DMS53 (cell line): ENCODE results near the gene MEGF6.

Source experiments
- DNase-seq: peaks from one replicate; lab custom pipeline; 2025; lab: John Stamatoyannopoulos, UW

MEGF6 gene

DNA sequence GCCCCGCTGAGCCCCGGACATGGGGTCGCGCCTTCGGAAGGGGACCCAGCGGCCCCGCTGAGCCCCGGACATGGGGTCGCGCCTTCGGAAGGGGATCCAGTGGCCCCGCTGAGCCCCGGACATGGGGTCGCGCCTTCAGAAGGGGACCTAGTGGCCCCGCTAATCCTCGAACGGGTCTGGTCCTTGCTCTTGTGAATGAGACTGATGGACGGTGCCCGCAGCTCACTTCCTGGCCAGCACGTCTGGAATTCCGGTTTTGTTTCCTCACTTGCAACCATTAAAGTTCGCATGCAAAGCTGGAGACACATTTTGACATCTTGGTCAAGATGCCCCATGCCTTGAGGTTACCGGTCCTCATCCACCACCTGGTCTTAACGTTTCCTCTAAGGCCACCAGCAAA is 33.0 kb upstream of the MEGF6 start:
- DNase-seq = no peak

DNA sequence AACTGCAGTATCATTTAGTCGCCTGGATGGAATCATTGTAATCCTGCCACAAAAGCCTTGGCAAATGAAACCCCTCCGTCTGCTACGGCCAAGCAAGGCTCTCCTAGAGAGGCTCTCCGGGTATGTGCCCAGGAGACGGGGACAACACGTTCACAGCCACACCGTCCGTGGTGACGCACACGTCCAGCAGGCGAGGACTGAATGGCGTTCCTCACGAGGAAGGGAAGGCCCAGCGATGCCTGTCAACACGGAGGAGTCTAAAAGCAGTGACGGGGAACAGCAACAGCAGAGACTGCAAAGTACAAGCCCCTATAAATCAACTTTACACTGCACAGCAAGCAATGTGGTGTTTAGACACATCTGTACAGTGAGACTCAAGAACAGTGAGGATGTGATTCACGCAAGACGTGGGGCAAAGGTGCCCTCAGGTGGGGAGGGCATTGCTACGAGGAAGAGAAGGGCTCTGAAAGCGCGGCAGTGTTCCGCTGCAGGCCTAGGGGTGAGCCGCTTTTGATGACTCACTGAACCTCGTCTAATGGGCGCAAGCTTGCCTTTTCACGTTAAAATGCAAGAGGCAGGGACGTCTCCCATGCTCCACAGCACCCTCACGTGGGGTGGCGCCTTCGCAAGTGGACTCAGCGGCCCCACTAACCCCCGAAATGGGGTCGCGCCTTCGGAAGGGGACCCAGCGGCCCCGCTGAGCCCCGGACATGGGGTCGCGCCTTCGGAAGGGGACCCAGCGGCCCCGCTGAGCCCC is 31.8 kb upstream of the MEGF6 start:
- DNase-seq = no peak

DNA sequence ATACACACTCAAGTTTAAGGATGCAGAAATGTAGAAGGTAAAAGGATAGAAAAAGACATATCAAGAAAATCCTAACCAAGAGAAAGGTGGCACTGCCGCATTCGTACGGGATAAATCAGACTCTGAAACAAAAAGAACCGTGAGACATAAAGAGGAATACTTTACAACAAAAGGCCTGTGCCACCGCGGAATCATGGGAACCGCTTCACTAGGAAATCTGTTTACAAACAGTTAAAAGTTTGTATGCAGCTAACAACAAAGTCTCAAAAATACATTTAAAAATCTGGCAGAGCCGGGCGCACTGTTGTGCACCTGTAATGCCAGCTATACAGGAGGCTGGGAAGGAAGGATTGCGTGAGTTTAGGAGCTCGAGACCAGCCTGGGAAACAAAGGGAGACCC is 30.5 kb upstream of the MEGF6 start:
- no peak for DNase-seq

GRCh38 chr1:3641046-3641760 is 29.9 kb upstream of the MEGF6 start:
- no peak for DNase-seq

- no peak for DNase-seq
Observed at GRCh38 chr1:3640121-3640837, 29.0 kb upstream of the MEGF6 start.

DNA sequence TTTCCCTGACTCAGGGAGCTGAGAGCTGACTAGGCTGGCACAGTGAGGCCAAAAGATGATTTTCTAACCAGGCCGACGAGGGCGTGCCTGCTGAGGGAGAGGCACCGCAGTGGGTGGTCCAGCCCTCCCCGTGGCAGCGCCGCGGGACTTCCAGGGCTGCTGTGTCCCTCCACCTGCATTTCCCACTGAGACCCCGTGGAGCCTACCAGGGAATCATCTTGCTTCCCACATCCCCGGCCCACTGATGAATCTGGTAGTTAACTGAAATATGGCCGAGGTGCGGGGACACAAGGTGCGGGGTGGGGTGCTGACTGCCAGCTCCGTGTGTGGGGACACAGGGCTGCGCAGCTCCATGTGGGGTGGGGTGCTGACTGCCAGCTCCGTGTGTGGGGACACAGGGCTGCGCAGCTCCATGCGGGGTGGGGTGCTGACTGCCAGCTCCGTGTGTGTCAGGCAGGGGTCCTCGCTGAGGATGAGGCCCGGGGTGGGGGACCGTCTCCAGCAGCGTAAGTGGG is 28.1 kb upstream of the MEGF6 start:
- no peak for DNase-seq

GRCh38 chr1:3638676-3639075 is 27.4 kb upstream of the MEGF6 start:
- DNase-seq = no peak

GRCh38 chr1:3638027-3638426 is 26.7 kb upstream of the MEGF6 start:
- DNase-seq = no peak

DNA sequence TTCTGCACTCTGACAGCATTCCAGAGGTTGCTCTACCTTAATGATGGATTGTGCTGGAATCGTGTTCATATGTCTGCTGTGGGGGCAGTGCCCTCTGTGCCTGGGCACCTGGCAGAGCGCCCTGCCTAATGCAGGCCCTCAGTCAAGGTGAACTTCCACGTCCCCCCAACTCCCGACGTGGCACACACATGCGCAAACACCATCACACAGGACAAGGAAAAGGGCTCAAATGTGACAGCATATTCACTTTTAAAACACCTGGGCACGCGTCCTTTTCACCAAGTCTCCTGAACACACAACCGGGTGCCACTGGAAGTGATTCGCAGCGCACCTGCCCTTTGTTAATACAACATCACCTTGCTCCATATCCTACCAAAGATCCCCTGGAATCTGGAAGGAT is 25.2 kb upstream of the MEGF6 start:
- no peak for DNase-seq

DNA sequence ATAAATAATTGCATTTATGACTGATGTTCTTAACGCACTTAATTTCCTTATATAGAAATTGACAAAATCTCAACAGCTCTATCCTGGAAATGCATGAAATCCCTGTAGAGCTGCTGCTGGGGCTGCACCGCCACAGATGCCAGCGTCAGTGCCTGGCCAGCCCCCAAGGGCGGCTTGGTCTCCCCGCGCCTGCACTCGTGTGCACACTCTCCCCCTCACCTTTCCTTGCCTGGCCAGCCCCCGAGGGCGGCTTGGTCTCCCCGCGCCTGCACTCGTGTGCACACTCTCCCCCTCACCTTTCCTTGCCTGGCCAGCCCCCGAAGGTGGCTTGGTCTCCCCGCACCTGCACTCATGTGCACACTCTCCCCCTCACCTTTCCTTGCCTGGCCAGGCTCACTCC is 24.8 kb upstream of the MEGF6 start:
- no peak for DNase-seq

- no peak for DNase-seq
Observed at GRCh38 chr1:3634059-3634800, 22.9 kb upstream of the MEGF6 start.

DNA sequence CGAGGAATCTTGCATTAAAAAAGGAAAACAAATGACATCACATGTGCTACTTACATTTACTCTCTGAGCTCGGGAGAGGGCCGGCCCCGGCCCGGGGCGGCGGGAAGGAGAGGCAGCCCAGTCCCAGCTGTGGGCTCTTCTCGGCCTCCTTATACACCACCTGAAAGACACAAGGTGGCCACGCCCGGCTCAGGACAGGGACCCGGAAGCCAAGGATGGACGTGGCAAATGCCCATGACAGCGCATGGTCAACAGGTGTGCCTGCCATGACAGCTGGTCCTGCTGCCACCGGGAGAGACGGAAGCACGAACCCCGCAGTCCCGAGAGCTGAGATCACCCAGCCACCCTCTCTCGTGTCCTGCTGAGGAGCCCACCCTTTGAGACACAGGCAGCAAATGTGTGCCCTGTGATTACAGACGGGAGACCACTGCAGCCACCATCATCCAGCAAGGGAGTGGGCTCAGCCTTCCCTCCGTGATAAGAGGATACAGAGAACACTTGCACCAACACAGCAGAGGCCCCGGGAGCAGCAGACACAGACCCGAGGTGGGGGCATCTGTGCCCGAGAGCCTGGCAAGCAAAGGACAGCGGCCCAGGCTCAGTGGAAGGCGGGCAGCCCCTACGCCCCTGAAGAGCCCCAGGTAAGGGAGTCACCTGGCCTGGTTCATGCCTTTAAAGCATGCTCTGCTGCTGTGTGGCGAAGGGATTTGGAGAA is 22.2 kb upstream of the MEGF6 start:
- no peak for DNase-seq

GRCh38 chr1:3632716-3633343 is 21.5 kb upstream of the MEGF6 start:
- DNase-seq = no peak

GRCh38 chr1:3632298-3632697 is 21.0 kb upstream of the MEGF6 start:
- no peak for DNase-seq

- no peak for DNase-seq
Observed at GRCh38 chr1:3631320-3632260, 20.3 kb upstream of the MEGF6 start.

- no peak for DNase-seq
Observed at GRCh38 chr1:3630914-3631313, 19.6 kb upstream of the MEGF6 start.

- DNase-seq = no peak
Observed at GRCh38 chr1:3630161-3630611, 18.9 kb upstream of the MEGF6 start.

DNA sequence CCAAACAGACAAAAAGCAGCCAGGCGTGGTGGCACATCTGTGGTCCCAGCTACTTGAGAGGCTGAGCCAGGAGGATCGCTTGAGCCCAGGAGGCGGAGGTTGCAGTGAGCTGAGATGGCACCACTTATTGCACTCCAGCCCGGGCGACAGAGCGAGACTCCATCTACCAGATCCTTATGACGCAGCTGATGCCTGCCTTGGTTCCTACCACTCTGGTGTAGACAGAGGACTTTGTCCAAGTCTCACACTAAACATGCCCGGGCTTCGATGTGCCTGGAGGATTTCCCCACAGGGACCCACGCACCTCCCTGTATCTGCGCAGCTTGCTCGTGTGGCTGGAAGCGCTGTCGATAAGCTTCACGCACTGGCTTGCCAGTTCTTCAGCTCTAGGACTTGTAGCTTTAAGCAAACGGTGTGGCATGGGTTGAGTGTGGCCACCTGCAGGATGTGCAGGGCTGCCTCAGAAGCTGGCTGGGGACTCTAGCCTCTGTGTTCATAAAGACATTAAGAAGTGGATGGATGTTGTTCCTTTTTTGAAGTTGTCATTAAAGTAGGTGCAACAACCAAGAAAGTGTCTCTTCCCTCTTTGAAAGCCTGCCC is 18.4 kb upstream of the MEGF6 start:
- no peak for DNase-seq

- DNase-seq = no peak
Observed at GRCh38 chr1:3628445-3628844, 17.1 kb upstream of the MEGF6 start.
